Activated CD8-positive, alpha-beta memory T cell treated with anti-CD3 and anti-CD28 coated beads for 4 hours (primary cell): ENCODE results near the gene F3.
A peak's percentile ranks its signal among the peaks of the same experiment; 100 is the strongest.

Source experiments
- DNase-seq, 2 donors: peaks; one replicate each; pipeline ENCODE4 v3.0.0-alpha.2; 2020; ENCODE audit warnings: low read depth in 2 of 2

F3 gene

DNA sequence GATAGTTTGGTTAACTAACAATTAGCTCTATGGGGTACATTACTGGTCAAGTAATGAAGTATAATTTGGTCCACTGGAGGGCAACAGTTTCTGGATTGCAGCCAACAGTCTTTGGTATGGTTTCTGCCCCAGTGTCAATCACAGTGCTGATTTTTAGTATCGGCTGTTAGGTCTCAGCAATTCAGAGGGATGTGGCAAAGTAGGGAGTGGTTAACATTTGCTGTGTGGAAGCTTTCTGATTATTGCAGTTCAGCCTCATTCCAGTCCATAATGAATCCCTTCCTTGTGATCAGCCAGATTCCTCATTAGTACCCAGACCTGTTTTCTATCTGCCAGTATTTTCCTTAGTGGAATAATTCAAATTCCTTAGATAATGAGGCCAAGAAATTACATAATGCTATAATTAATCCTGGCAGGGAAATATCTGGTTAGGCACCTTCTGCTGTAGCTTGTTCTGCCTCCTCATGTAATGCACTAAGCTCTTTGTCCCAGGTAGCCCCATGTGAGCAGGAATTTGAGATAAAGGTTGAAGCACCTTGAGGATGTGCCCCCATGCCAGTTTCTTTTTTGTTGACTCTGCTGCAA lies 14.0 kb downstream of the F3 start:
- DNase-seq, result no peak

DNA sequence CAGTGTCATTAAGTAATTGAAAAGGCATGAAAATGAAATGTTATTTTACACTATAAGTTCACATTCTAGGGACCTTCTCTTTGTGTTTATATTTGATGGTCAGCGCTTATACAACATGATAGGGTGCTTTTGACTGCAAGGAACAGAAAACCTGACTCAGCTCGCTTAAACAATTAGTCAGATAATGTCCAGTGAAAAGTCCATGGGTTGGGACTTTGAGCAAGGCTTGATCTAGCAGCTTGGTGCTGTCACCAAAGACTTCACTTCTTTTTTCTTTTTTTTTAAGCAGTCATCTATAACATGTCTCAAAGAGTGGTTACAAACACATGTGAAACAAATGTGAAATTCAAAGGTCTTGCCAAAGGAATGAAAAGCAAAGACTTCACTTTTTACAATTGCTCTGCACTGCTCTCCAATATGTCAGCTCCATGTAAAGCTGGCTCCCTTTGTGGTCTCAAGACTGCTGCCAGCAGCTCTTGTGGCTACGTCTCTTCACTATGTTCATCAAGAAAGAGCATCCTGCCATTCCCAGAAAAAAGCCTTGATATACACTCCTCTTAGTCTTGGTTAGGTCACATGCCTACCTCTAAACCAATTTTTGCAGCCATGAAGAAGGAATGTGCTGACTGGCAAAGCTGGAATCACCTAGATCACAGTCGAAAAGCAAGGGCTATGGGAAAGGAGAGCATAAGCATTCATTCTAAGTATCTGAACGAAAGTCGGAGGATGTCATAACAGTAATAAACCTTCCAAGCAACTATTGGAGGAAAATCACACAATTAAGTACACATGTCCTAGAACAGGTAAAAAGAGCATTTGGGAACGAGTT lies 15.2 kb downstream of the F3 start:
- no peak for DNase-seq

DNA sequence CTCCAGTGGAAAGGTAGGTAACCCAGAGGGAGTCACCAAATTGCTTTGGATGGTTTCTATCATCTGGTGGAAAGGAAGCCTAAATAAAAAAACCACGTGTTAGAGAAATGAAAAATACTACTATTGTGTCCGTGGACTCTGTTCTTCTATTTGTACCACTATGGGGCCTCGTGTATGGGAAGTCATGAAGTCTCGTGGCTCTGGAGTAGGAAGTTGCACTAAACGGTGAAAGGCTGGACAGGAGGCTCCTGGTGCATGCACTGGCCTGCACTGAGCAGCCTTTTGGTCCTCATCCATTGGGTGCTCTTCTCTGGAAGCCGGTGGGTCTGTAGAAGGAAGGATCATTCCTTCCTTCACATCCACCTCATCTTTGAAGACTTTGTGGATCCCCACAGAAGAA lies 17.0 kb downstream of the F3 start:
- no peak for DNase-seq

DNA sequence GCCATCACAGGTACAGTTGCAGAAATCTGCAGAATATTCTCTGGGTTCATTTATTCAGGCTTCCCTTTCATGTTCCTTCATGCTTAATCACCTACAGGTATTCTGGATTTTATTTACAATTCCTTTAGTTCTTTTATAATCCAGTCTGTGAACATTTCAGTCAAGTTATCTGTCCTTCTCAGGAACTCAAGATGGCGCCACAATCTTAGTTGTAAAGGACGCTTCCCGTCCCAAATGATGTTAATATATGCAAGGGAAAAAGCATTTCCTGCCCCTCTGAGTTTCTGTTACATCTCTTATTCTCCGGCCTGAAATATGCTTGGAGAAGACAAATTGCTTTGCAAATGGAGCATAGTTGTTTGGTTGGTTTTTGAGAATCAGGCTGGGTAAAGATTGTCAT lies 19.3 kb downstream of the F3 start:
- no peak for DNase-seq

DNA sequence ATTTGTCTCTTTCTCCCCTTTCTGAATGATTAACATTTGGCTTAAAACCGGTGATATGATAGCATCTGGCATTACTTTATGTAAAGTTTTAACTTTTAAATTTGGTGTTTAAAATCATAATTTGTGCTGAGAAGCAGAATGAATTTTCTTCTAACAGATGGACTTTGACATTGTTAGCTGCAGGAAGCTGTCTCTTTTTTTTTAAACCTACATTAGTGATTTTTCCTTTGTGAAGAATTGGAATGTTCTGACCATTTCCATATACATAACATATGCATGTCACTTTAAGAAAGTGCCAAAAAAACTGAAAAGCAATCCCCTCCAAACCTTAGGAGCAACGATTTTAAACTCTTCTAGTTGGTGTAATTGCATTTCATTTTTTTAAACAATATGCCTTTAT lies 22.2 kb downstream of the F3 start:
- DNase-seq, result no peak

DNA sequence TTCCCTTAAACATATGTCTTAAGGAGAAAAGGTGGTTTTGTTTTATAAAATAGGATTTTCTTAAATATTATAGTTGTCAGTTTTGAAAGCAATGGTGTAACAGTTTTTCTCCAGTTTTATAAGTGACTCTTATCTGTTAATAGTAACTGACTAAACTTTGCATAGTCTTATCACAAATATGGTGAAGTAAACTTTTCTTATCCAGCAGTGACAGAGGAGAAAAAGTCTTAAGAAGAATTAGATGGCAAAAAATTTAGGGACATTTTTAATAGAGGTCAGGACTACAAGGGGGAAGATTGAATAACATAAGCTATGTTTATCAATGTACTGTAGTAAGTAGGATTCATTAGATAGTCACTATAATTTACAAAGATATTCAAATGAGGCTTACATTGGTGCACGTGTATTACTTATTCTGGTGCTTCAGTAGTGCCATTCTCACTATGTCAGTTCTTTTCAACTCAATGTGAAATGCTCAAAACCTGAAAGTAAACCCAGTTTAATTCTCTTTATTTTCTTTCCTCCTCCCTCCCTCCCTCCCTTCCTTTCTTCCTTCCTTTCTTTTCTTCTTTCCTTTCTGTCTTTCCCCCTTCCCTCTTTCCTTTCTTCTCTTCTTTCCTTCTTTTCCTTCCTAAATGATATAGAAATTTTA lies 26.1 kb downstream of the F3 start:
- DNase-seq, result no peak

DNA sequence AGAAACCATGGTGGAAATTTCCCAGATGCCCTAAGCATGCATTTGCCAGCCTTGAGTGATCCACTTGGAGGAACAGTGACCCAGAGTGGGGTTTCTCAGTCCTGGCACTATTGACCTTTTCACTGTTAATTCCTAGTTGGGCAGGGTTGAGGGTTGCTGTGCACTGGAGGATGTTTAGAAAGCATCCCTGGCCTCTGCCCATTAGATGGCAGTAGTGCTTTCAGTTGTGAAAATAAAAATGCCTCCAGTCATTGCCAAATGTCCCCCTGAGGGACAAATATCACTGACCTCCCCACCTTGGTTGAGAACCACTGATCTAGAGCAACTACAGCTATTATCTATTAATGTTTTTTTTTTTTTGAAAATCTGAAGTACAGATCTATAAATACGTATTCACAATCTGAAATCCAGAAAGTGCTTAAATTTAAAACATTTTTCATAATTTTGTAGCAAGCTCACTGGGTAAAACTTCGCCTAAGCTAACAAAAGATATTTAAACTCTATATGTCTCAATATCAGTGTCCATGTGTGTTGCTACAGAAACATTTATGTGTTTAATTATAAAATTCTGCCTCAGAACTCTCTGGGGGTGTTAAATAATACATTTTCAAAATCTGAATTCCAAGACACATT lies 27.3 kb downstream of the F3 start:
- DNase-seq, result no peak

DNA sequence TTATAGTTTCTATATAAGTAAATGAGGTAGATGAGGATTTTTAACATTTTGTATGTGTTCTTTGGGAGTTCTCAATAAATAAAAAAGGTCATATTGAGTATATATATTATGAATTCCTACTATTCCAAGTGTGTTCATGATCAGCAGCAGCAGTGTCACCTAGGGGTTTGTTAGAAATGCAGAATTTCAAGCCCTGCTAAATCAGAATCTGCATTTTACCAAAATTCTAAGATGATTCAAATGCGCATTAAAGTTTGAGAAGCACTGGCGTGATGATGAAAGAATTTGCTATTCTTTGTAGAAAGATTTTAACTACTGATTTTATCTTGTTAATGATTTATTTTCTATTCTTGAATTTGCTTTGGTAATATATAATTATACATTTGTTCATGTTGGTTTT lies 28.7 kb downstream of the F3 start:
- DNase-seq, result no peak

DNA sequence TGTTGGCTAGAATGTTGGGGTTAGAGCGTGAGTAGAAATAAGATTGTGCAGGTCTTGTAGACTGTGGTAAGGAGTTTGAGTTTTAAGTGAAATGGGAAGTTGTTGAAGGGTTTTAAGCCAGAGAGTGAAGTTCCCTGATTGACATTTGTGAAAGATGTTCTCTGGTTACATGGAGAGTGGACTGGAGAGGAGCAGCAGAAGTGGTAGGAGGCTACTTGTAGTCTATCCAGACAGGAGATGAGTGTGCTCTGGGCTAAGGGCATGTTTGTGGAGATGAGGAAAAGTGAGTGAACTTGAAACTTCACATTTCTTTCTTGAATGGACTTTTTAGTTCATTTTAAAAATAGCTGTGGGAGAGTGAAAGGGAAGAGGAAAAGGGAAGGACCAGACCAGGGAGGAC lies 37.0 kb downstream of the F3 start:
- no peak for DNase-seq

DNA sequence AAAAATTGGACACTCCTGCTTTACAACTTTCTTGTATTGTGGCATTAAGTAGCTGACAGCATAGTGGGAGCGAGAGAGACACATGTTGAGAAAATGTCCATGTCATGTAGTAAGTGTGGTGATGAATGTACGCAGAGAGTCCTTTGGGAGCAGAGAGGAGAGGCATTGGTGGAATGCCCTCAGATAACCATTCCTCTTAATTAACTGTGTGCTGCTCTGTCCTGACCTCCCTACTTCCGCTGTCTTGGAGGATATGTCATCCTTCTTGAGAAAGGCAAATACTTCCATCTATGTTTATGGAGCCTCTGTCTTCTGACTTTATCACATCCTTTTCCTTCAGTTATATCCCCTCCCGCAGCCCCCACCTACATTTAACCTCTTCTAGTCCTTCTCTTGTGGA lies 38.4 kb downstream of the F3 start:
- DNase-seq, result no peak

DNA sequence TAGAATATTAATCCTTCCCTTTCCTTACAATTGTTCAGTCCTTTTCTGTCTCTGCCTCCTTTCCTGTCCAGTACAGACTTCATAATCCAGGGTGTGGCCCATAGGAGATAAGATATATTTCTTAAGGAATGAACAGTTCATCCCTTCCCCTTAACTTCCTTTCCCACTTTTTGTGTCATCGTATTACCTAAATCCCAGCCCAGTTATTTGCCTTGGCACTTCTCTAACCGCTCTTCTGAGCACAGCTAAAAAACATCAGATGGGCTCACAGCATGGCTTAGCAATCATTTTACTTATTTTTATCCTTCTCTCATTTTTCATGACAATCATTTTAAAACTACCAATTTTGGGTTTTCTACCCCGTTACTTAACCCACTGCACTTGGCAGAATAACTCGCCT lies 39.6 kb downstream of the F3 start:
- no peak for DNase-seq

DNA sequence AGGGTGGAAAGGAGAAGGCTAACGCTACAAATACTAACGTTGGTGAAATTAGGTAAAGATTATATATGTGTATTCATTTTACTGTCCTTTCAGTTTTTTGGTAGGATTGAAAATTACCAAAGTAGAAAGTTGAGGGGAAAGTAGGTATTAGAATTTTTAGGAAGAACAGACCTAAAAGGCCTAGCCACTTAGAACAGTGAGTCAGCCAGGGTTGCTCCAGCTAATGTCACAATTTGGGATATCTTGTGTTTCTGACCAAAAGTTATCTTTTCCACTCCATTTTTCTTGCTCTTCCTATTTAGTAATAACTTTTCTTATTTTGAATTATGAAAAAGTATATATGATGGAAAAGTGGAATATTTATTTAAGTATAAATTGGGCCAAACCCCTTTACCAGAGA lies 40.1 kb downstream of the F3 start:
- no peak for DNase-seq

DNA sequence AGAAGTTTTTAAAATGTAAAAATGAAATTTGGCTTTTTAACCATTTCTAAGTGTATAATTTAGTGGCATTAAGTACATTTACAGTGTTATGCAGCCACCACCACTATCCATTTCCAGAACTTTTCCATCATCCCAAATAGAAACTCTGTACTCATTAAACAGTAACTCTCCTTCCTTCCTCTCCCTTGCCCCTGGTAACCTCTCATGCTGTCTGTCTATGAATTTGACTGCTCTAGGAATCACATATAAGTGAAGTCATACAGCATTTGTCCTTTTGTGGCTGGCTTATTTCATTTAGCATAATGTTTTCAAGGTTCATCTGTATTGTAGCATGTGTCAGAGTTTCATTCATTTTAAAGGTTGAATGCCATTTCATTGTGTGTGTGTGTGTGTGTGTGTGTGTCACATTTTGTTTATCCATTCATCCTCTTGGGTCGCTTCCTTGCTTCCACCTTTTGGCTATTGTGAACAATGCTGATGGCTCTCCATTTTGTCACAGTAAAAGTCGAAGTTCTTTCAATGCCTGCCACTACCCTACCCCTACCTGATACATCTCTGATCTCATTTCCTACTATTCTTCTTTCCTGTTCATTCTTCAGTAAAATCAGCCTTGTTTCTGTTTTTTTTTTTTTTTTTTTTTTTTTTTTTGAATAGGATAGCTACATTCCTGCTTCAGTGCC lies 45.3 kb downstream of the F3 start:
- DNase-seq, result no peak

DNA sequence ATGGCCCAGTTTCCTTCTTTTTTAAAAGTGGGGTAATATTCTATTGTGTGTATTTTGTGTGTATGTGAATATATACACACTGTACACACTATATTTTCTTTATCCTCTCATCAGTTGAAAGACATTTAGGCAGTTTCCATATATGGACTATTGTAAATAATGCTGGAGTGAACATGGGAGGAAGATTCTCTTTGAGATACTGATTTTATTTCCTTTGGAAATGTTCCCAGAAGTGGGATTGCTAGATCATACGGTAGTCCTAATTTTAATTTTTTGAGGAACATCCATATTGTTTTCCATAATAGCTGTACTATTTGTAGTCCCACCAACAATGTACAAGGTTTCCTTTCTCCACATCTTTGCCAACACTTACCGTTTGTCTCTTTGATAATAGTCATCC lies 51.0 kb downstream of the F3 start:
- no peak for DNase-seq

DNA sequence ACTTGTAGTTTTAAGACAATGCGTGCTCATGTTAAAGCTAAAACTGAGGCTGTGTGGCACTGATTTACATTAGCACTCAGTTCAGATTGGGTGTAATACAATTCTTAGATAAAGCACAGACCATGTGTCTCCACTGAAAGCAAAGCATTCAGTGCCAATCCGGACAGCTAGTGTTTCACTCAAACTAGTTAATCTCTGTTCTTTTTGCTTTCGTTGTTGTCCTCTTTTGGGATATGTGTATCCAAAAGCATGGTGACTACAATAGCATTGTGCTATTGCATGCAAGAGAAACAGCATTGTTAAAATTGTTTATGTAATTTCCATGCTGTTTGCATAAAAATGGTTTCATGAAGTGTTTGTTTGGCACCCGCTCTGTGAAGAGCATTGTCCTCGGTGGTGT lies 54.6 kb downstream of the F3 start:
- no peak for DNase-seq

DNA sequence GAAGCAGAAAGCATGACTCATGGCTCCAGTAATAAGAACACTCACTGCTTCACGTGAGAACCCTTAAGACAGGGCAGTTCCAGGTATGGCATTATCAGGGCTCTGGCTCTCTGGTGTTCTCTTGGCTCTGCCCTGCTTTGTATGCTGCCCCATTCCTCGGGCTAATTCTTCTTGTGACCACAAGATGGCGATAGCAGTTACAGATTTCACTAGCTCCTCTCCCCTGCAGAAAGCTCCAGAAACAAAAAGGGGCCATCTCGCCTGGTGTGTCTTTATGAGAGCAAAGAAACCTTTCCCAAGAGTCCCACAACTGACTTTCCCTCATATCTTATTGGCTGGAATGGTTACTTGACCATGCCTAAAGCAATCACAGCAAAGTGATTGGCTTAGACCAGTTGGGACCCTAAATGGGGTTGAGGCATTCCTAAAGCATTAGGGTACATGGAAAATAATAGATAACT lies 60.1 kb downstream of the F3 start:
- DNase-seq, result peak in 1 of 2 donors; percentile 4

DNA sequence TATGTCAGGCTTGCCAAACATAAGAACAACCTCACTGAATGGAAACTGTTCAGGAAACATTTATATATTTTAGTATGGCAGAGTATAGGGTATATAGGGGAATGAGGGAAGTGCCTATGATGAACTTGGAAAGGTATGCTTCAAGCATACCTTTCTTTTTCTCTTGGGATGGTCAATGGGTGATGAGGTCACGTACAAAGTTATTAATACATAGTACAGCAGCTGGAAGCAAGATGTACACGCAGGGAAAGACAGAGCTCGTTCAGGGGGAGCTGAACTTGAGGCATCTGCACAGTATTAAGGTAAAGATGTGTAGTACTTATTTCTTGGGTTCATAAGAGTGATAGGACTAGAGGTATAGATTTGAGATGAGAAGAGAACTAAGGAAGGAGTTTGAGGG lies 61.9 kb downstream of the F3 start:
- no peak for DNase-seq
